Peyer's patch (tissue), 4 donors: ENCODE data around the gene BRD3OS.

Experiments
- CTCF ChIP-seq, 6 experiments: fragments of 450-650 bp in 4 of 6; fragments of 200-600 bp in 2 of 6; sonication (generic) in 1 of 6; IDR thresholded peaks; one replicate each; pipeline ENCODE4 v1.5.1; 2017 to 2019; ENCODE audit warnings: antibody characterized with exemption in 6 of 6, mild to moderate bottlenecking in 3 of 6, moderate library complexity in 1 of 6
- POLR2A ChIP-seq, 2 donors: fragments of 450-650 bp; IDR thresholded peaks; one replicate each; pipeline ENCODE4 v1.5.1; 2017; ENCODE audit warnings: antibody characterized with exemption in 2 of 2, mild to moderate bottlenecking in 2 of 2, moderate library complexity in 2 of 2

DNA sequence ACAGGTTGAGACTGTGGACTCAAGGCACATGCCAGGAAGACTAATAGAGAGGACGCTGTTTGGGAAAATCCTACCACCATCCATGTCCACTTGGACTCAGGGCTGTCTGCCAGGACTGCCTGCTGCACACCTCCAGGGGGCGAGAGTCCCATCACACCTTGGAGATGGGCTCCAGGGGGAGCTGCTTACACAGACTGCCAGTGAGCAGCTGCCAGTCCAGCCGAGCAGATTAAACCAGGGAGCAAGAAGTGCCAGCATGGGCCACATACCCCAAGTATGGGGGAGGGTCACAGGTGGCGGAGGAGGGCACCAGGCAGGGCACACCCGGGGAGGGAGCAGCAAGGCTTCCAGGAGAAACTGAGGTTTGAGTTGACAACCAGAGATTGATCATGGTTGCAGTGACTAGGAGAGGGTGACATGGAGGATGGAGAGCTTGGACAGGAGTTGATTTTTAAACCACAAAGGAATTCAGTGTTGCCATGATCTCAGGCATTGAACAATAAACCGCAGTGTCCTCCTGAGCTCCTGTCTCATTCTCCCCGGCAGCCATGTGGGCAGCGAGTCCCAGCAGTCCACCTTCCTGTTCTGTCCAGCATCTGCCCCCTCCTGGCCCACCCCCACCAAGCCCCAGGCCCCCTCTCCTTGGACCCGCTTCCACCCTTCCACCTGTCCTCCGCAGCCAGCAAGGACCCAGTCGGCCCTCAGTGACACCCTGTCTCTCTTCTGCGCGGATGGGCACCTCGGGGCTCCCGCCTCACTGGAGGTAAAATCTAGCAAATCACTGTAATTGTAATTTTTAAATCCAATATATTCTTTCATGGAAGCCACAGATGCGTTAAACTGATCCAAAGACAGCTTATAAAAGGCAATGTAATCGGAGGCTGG lies 30.0 kb upstream of the BRD3OS start:
- TF ChIP-seq CTCF (IDR thresholded peaks at IDR 0.05) (peak in 1 of 6 experiments; percentile 10), POLR2A (IDR thresholded peaks at IDR 0.05) (no peak)
